Measurements from ENCODE around the gene FAM222A. TPM values are rescaled to one million over a fixed set of nuclear protein-coding genes. Genes with fewer than 3 reads are reported as not detected.
A peak's percentile ranks its signal among the peaks of the same experiment; 100 is the strongest.

The FAM222A gene
- total RNA-seq, 1 donor from 2014 or later = 7.9 TPM

GRCh38 chr12:109777544-109777943 lies 63.9 kb downstream of the FAM222A start:
- no peak for DNase-seq (ENCODE audit: extremely low spot score, unreplicated experiment)
- Mint-ChIP-seq H3K27me3 (peaks cover 3% of the 10 kb centered on the region), H3K36me3 (no peaks in the 10 kb centered on the region), H3K4me1 (ENCODE audit: unreplicated experiment) (peaks cover 5% of the 10 kb centered on the region), H3K4me3 (no peak overlapping the region), H3K9me3 (no peaks in the 10 kb centered on the region), H3K27ac (peak overlapping the region; percentile 5)
- TF ChIP-seq, protein P1, sequence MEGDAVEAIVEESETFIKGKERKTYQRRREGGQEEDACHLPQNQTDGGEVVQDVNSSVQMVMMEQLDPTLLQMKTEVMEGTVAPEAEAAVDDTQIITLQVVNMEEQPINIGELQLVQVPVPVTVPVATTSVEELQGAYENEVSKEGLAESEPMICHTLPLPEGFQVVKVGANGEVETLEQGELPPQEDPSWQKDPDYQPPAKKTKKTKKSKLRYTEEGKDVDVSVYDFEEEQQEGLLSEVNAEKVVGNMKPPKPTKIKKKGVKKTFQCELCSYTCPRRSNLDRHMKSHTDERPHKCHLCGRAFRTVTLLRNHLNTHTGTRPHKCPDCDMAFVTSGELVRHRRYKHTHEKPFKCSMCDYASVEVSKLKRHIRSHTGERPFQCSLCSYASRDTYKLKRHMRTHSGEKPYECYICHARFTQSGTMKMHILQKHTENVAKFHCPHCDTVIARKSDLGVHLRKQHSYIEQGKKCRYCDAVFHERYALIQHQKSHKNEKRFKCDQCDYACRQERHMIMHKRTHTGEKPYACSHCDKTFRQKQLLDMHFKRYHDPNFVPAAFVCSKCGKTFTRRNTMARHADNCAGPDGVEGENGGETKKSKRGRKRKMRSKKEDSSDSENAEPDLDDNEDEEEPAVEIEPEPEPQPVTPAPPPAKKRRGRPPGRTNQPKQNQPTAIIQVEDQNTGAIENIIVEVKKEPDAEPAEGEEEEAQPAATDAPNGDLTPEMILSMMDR (conservative IDR thresholded peaks at IDR 0.05) = no peak

GRCh38 chr12:109778684-109779083 lies 65.1 kb downstream of the FAM222A start:
- Mint-ChIP-seq H3K4me1 (ENCODE audit: unreplicated experiment) (peaks cover 9% of the 10 kb centered on the region), H3K9me3 (no peaks in the 10 kb centered on the region), H3K27me3 (no peaks in the 10 kb centered on the region), H3K4me3 (no peak overlapping the region), H3K27ac (no peak overlapping the region), H3K36me3 (no peaks in the 10 kb centered on the region)
- TF ChIP-seq, protein P1 (conservative IDR thresholded peaks at IDR 0.05) = no peak
- DNase-seq (ENCODE audit: extremely low spot score, unreplicated experiment) = no peak

GRCh38 chr12:109779382-109779781 lies 65.8 kb downstream of the FAM222A start:
- Mint-ChIP-seq H3K9me3 (no peaks in the 10 kb centered on the region), H3K4me3 (no peak overlapping the region)

DNA sequence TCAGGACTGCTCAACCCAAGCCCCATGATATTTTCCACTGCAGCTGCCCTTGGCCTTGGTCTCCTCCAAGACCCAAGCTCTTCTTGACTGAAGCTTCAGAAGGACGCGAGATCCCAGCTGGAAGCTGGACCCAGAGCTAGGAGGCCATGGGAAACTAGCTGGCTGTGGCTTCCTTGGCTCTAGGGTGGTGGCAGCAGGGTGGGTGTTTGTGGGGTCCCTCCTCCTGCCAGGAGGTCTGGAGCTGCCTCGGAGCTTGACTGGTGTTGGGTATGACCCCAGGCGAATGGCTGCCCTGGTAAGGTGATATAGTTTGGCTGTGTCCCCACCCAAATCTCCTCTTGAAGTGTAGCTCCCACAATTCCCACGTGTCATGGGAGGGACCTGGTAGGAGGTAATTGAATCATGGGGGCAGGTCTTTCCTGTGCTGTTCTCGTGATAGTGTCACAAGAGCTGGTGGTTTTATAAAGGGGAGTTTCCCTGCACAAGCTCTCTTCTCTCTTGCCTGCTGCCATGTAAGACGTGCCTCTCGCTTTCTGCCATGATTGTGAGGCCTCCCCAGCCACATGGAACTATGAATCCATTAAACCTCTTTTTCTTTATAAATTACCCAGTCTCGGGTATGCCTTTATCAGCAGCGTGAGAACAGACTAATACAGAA lies 68.2 kb downstream of the FAM222A start:
- TF ChIP-seq, protein P1 (conservative IDR thresholded peaks at IDR 0.05) = no peak
- peaks cover 9% of the 10 kb centered on the region for H3K4me1 Mint-ChIP-seq (ENCODE audit: unreplicated experiment)
- peak; percentile 58 for DNase-seq (ENCODE audit: extremely low spot score, unreplicated experiment)
- H3K36me3 Mint-ChIP-seq = no peaks in the 10 kb centered on the region
- H3K27me3 Mint-ChIP-seq = no peaks in the 10 kb centered on the region
- H3K4me3 Mint-ChIP-seq = no peak overlapping the region
- no peaks in the 10 kb centered on the region for H3K9me3 Mint-ChIP-seq
- H3K27ac Mint-ChIP-seq = peak overlapping the region; percentile 6

More at GRCh38 chr12:109779382-109779781, 65.8 kb downstream of the FAM222A start:
- Mint-ChIP-seq H3K36me3 (no peaks in the 10 kb centered on the region), H3K27ac (no peak overlapping the region), H3K4me1 (ENCODE audit: unreplicated experiment) (peaks cover 9% of the 10 kb centered on the region), H3K27me3 (no peaks in the 10 kb centered on the region)
- TF ChIP-seq, protein P1 (conservative IDR thresholded peaks at IDR 0.05) = peak; percentile 28
- DNase-seq (ENCODE audit: extremely low spot score, unreplicated experiment) = no peak

GRCh38 chr12:109782326-109782703 lies 68.7 kb downstream of the FAM222A start:
- DNase-seq (ENCODE audit: extremely low spot score, unreplicated experiment) = peak; percentile 65
- Mint-ChIP-seq H3K4me1 (ENCODE audit: unreplicated experiment) (peaks cover 8% of the 10 kb centered on the region), H3K27ac (peak overlapping the region; percentile 6), H3K9me3 (no peaks in the 10 kb centered on the region), H3K36me3 (no peaks in the 10 kb centered on the region), H3K27me3 (no peaks in the 10 kb centered on the region), H3K4me3 (no peak overlapping the region)
- TF ChIP-seq, protein P1 (conservative IDR thresholded peaks at IDR 0.05) = no peak

All from type B pancreatic cell (in vitro differentiated cells).